ENCODE results near the gene INPP5D. TPM values are rescaled to one million over a fixed set of nuclear protein-coding genes. Genes with fewer than 3 reads are reported as not detected.

The INPP5D gene
- total RNA-seq, 4 donors from 2014 or later: 8.0 to 12.5 (median 11.9) TPM

GRCh38 chr2:233171344-233171743 lies 111.2 kb downstream of the INPP5D start:
- 93% methylated on average over 2 of the region's 2 CpGs for WGBS
- intact Hi-C loops (cut with DNase I): no loop called here
- no peak for TF ChIP-seq POLR2A (IDR thresholded peaks at IDR 0.05; ENCODE audit: low read depth)
- no peak for TF ChIP-seq POLR2AphosphoS5 (IDR thresholded peaks at IDR 0.05)
- no peak for TF ChIP-seq CTCF (IDR thresholded peaks at IDR 0.05)
- no peak for TF ChIP-seq EP300 (IDR thresholded peaks at IDR 0.05)
- no peak overlapping the region for H3K27ac ChIP-seq (replicated peaks in 1 of 4)
- no peak overlapping the region for H3K4me3 ChIP-seq
- no peaks in the 10 kb centered on the region for H3K9me3 ChIP-seq
- no peaks in the 10 kb centered on the region for H3K4me1 ChIP-seq
- DNase-seq (ENCODE audit: extremely low spot score): no peak
- H3K36me3 ChIP-seq: peaks cover 0 to 36% (median 13%) of the 10 kb centered on the region in 4 donors
- H3K27me3 ChIP-seq: peaks cover 0 to 2% (median 0%) of the 10 kb centered on the region in 4 donors

DNA sequence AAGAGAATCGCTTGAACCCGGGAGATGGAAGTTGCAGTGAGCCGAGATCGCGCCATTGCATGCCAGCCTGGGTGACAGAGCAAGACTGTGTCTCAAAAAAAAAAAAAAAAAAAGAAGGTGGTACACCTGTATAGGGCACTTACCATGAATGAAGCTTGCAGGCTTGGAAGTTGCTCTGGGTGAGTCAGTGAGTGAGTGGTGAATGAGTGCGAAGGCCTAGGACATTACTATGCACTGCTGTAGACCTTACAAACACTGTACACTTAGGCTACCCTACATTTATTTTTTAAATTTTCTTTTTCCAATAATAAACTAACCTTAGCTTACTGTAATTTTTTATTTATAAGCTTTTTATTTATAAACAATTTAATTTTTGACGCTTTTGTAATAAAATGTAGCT lies 113.0 kb downstream of the INPP5D start:
- no peak overlapping the region for H3K4me3 ChIP-seq
- WGBS: 92% methylated on average over 7 of the region's 7 CpGs
- H3K27ac ChIP-seq (replicated peaks in 1 of 4): no peak overlapping the region
- H3K9me3 ChIP-seq: no peaks in the 10 kb centered on the region
- TF ChIP-seq EP300 (IDR thresholded peaks at IDR 0.05) (no peak), POLR2A (IDR thresholded peaks at IDR 0.05; ENCODE audit: low read depth) (no peak), POLR2AphosphoS5 (IDR thresholded peaks at IDR 0.05) (no peak), CTCF (IDR thresholded peaks at IDR 0.05) (no peak)
- DNase-seq (ENCODE audit: extremely low spot score): no peak
- H3K4me1 ChIP-seq: no peaks in the 10 kb centered on the region
- no peaks in the 10 kb centered on the region for H3K27me3 ChIP-seq
- peaks cover 0 to 41% (median 16%) of the 10 kb centered on the region in 4 donors for H3K36me3 ChIP-seq
- intact Hi-C loops (cut with DNase I): no loop called here

DNA sequence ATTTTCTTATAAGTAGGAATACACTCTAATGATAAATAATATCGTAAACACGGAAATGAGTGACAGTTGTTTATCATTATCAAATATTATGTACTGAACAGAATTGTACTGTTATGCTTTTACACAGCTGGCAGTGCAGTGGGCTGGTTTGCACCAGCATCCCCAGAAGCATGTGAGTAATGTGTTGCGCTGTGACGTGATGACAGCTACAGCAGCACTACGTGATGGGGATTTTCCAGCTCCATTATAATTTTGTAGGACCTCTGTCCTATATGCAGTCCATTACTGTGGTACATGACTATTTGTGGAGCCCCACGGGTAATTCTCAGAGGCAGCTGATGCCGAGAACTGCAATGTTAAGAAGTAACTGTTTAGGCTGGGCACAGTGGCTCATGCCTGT lies 114.0 kb downstream of the INPP5D start:
- Histone ChIP-seq H3K27ac (replicated peaks in 1 of 4) (no peak overlapping the region), H3K9me3 (no peaks in the 10 kb centered on the region), H3K36me3 (peaks cover 0 to 41% (median 19%) of the 10 kb centered on the region in 4 donors), H3K27me3 (no peaks in the 10 kb centered on the region), H3K4me1 (no peaks in the 10 kb centered on the region), H3K4me3 (no peak overlapping the region)
- 77% methylated on average over 7 of the region's 7 CpGs for WGBS
- intact Hi-C loops (cut with DNase I): no loop called here
- TF ChIP-seq POLR2AphosphoS5 (IDR thresholded peaks at IDR 0.05) (no peak), POLR2A (IDR thresholded peaks at IDR 0.05; ENCODE audit: low read depth) (no peak), CTCF (IDR thresholded peaks at IDR 0.05) (no peak), EP300 (IDR thresholded peaks at IDR 0.05) (no peak)
- DNase-seq (ENCODE audit: extremely low spot score): no peak

DNA sequence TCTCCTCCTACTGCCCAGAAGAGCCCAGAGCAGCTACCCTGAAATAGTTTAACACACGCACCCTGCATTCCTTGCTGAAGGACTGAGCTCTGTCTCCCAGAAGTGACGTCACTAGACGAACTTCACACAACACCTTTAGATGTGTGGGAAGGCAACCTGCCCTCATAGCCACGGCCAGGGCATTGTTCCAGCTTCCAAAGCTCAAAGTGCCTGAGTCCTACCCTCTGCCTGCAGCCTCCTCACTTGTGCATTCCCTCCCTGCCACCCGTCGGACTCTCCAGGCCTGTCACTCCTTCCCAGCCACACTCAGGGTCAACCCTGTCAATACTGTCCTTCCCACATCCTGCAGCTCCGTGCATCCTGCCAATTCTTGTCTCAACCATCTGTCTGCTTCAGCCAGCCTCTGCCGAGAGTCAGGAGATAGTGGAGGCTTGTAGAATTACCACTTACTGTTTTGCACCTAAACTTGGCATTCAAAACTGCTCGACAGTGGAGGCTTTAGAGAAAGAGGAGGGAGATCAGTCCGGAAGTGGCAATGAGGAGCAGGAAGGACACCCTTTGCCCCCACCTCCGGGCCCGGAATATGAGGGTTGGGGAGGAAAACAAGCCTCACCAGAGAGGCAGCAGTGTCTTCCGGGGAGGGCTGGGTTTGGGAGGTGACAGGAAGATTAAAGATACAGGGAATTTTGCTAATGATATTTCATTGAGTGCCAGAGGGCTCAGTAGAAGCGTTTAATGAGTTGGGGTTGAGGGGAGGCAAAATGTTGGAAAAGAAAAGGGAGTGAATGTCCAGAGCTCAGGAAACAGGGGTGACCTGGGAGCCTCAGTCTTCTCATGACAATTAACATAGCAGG lies 119.1 kb downstream of the INPP5D start:
- H3K27ac ChIP-seq (replicated peaks in 1 of 4): no peak overlapping the region
- 82% methylated on average over 14 of the region's 14 CpGs for WGBS
- DNase-seq (ENCODE audit: extremely low spot score): no peak
- H3K4me3 ChIP-seq: no peak overlapping the region
- H3K27me3 ChIP-seq: no peaks in the 10 kb centered on the region
- peaks cover 0 to 13% (median 6%) of the 10 kb centered on the region in 4 donors for H3K9me3 ChIP-seq
- H3K36me3 ChIP-seq: peaks cover 0 to 32% (median 15%) of the 10 kb centered on the region in 4 donors
- no peak for TF ChIP-seq CTCF (IDR thresholded peaks at IDR 0.05)
- no peak for TF ChIP-seq POLR2A (IDR thresholded peaks at IDR 0.05; ENCODE audit: low read depth)
- no peak for TF ChIP-seq EP300 (IDR thresholded peaks at IDR 0.05)
- no peak for TF ChIP-seq POLR2AphosphoS5 (IDR thresholded peaks at IDR 0.05)
- intact Hi-C loops (cut with DNase I): no loop called here
- no peaks in the 10 kb centered on the region for H3K4me1 ChIP-seq
